Karpas-422 (cell line): ENCODE measurements around the gene OPA1. TPM values are rescaled to one million over a fixed set of nuclear protein-coding genes. Genes with fewer than 3 reads are reported as not detected.
A peak's percentile ranks its signal among the peaks of the same experiment; 100 is the strongest.

ENCODE experiments used
- DNase-seq: peaks from one replicate; pipeline ENCODE4 v3.0.0-alpha.2; 2015
- H2AFZ ChIP-seq: fragments of 200-600 bp; sonication (generic); 2 replicates; pipeline ENCODE4 v1.6.1; 2014; ENCODE audit warnings: antibody characterized with exemption, low read length, mixed read lengths
- H3K27ac ChIP-seq: fragments of 200-600 bp; sonication (generic); 2 replicates; pipeline ENCODE4 v1.5.1; 2014; ENCODE audit warnings: mild to moderate bottlenecking, low read length, moderate library complexity
- H3K27me3 ChIP-seq: fragments of 200-600 bp; sonication (generic); 2 replicates; pipeline ENCODE4 v1.6.1; 2014; ENCODE audit warnings: low read length, mixed read lengths
- H3K36me3 ChIP-seq: fragments of 200-600 bp; sonication (generic); 2 replicates; pipeline ENCODE4 v1.6.1; 2014; ENCODE audit warnings: low read length, mixed read lengths; ENCODE audit not compliant: insufficient read depth
- H3K4me1 ChIP-seq: fragments of 200-600 bp; sonication (generic); 2 replicates; pipeline ENCODE4 v1.6.1; 2014; ENCODE audit warnings: mild to moderate bottlenecking, low read length, mixed read lengths
- H3K4me2 ChIP-seq: fragments of 200-600 bp; sonication (generic); 2 replicates; pipeline ENCODE4 v1.6.1; 2014; ENCODE audit warnings: low read length, low read depth, mild to moderate bottlenecking; ENCODE audit not compliant: poor library complexity, severe bottlenecking
- H3K4me3 ChIP-seq: fragments of 200-600 bp; sonication (generic); 2 replicates; pipeline ENCODE4 v1.5.1; 2014; ENCODE audit warnings: mild to moderate bottlenecking, antibody characterized with exemption, low read length, mixed read lengths
- H3K79me2 ChIP-seq: fragments of 200-600 bp; sonication (generic); 2 replicates; pipeline ENCODE4 v1.6.1; 2014; ENCODE audit warnings: mild to moderate bottlenecking, low read length, mixed read lengths
- H3K9ac ChIP-seq: fragments of 200-600 bp; sonication (generic); 2 replicates; pipeline ENCODE4 v1.6.0; 2014; ENCODE audit warnings: low read length
- H3K9me2 ChIP-seq: fragments of 200-600 bp; sonication (generic), shearing (Covaris generic); replicated peaks from 2 replicates; pipeline ENCODE4 v1.6.0; 2014; ENCODE audit warnings: mild to moderate bottlenecking, low read length, moderate library complexity; ENCODE audit not compliant: insufficient read depth
- H3K9me3 ChIP-seq: fragments of 300-700, 200-600 bp; sonication (generic); 2 replicates; pipeline ENCODE4 v1.6.1; 2014; ENCODE audit warnings: low read length, mixed read lengths
- H4K20me1 ChIP-seq: fragments of 200-600 bp; sonication (generic); 2 replicates; pipeline ENCODE4 v1.6.1; 2014; ENCODE audit warnings: mild to moderate bottlenecking, antibody characterized with exemption, low read length, low read depth; ENCODE audit not compliant: insufficient read depth
- total RNA-seq: library from RNA; depleted of rRNA; stranded (reverse); fragments of >200 nt; shearing (Covaris generic); gene quantifications from 2 replicates; pipeline ENCODE4 v1.2.3, GENCODE V29; 2014; ENCODE audit warnings: low replicate concordance

Gene OPA1
- total RNA-seq, 1 experiment from 2014 or later, result 127 TPM

DNA sequence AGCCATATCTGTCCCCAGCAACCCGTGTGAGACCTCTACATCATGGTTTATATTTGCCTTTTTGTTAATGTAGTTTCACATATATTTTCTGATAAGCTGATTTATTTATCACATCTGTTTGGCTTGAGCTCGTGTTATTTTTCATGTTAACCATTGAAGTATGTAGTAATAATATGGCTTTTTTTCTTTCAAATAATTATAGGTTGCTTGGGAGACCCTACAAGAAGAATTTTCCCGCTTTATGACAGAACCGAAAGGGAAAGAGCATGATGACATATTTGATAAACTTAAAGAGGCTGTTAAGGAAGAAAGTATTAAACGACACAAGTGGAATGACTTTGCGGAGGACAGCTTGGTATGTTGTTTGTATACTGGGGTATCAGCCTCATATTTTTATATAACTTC is 63.9 kb downstream of the OPA1 start:
- Histone ChIP-seq H3K4me1 (no peaks in the 10 kb centered on the region), H3K9me3 (no peaks in the 10 kb centered on the region), H2AFZ (no peak overlapping the region), H3K4me3 (no peak overlapping the region), H3K4me2 (no peak overlapping the region), H3K79me2 (0 out of 2 replicates have a peak, but pooled peaks cover 3% of the 10 kb centered on the region), H3K9me2 (no peaks in the 10 kb centered on the region), H3K36me3 (peaks cover 66% of the 10 kb centered on the region), H3K27me3 (no peaks in the 10 kb centered on the region), H3K27ac (no peak overlapping the region), H3K9ac (no peak overlapping the region), H4K20me1 (no peaks in the 10 kb centered on the region)
- DNase-seq, result no peak

GRCh38 chr3:193660171-193660570 is 67.2 kb downstream of the OPA1 start:
- H3K4me3 ChIP-seq, result no peak overlapping the region
- no peaks in the 10 kb centered on the region for H3K9me3 ChIP-seq
- no peak overlapping the region for H3K27ac ChIP-seq
- no peaks in the 10 kb centered on the region for H4K20me1 ChIP-seq
- no peak overlapping the region for H3K9ac ChIP-seq
- no peak overlapping the region for H2AFZ ChIP-seq
- peaks cover 68% of the 10 kb centered on the region for H3K36me3 ChIP-seq
- H3K9me2 ChIP-seq, result no peaks in the 10 kb centered on the region
- no peaks in the 10 kb centered on the region for H3K79me2 ChIP-seq
- H3K27me3 ChIP-seq, result no peaks in the 10 kb centered on the region
- DNase-seq, result no peak
- H3K4me1 ChIP-seq, result no peaks in the 10 kb centered on the region
- H3K4me2 ChIP-seq, result no peak overlapping the region

- no peaks in the 10 kb centered on the region for H3K79me2 ChIP-seq
- H4K20me1 ChIP-seq, result no peaks in the 10 kb centered on the region
- no peaks in the 10 kb centered on the region for H3K9me3 ChIP-seq
- no peak overlapping the region for H3K4me3 ChIP-seq
- no peaks in the 10 kb centered on the region for H3K4me1 ChIP-seq
- H3K36me3 ChIP-seq, result peaks cover 67% of the 10 kb centered on the region
- H3K27ac ChIP-seq, result no peak overlapping the region
- H3K27me3 ChIP-seq, result no peaks in the 10 kb centered on the region
- DNase-seq, result no peak
- H3K9ac ChIP-seq, result no peak overlapping the region
- H2AFZ ChIP-seq, result no peak overlapping the region
- H3K9me2 ChIP-seq, result no peaks in the 10 kb centered on the region
- no peak overlapping the region for H3K4me2 ChIP-seq
These were observed 67.8 kb downstream of the OPA1 start for GRCh38 chr3:193660698-193661411.

DNA sequence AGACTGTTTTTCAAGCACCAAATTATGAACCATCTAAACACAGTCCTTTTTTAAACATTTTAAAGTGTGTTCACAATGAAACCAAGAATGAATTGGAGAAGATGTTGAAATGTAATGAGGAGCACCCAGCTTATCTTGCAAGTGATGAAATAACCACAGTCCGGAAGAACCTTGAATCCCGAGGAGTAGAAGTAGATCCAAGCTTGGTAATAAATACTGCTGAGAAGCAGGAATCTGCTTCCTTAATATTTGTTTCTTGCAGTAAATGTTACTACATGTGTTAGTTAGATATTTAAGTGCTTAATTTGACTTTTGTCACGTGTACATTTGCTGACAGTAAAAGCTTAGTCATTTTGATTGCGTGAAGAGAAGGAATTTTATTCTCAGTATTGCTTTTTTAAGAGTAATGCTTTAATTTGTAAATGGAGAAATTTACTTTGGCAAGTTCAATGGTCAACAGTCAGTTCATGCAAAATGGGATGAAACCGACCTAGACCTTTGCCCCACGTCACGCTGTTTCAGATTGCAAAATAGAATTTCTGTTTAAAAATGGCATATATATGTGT is 69.8 kb downstream of the OPA1 start:
- H3K27me3 ChIP-seq, result no peaks in the 10 kb centered on the region
- no peaks in the 10 kb centered on the region for H3K79me2 ChIP-seq
- no peak for DNase-seq
- no peaks in the 10 kb centered on the region for H3K9me3 ChIP-seq
- H3K9ac ChIP-seq, result no peak overlapping the region
- H2AFZ ChIP-seq, result no peak overlapping the region
- no peak overlapping the region for H3K4me3 ChIP-seq
- H3K4me2 ChIP-seq, result no peak overlapping the region
- H3K36me3 ChIP-seq, result peaks cover 67% of the 10 kb centered on the region
- H4K20me1 ChIP-seq, result no peaks in the 10 kb centered on the region
- H3K4me1 ChIP-seq, result no peaks in the 10 kb centered on the region
- no peak overlapping the region for H3K27ac ChIP-seq
- no peaks in the 10 kb centered on the region for H3K9me2 ChIP-seq

DNA sequence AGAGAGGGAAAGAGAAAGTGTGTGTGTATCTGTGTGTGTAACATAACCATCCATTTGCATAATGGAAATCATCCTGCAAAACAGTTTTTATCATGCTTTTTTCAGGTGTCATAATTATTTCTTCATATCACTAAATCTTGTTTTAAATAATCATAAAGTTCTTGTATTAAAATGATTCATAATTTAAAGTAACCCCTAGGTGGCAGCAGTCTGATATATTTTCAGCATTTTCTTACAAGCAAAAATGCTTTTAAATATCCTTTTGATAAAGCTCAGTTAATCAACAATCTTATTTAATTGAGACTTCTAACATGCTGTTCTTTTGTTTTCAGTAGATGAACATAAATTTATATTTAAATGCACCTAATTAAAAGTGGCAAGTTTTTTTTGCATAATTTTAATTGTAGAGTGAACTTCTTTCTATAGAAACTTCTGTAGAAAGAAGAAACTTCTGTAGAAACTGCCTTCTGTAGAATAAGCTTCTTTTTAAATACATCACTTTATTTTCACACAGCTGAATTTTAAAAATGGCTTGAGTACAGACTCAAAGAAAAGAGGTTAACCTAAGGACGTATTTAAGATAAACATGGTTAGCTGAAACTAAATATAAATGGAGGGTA is 72.5 kb downstream of the OPA1 start:
- H3K9ac ChIP-seq, result no peak overlapping the region
- no peaks in the 10 kb centered on the region for H3K27me3 ChIP-seq
- H3K36me3 ChIP-seq, result peaks cover 70% of the 10 kb centered on the region
- H2AFZ ChIP-seq, result no peak overlapping the region
- peak; percentile 83 for DNase-seq
- no peaks in the 10 kb centered on the region for H4K20me1 ChIP-seq
- no peaks in the 10 kb centered on the region for H3K79me2 ChIP-seq
- no peaks in the 10 kb centered on the region for H3K9me3 ChIP-seq
- no peak overlapping the region for H3K27ac ChIP-seq
- H3K9me2 ChIP-seq, result no peaks in the 10 kb centered on the region
- H3K4me2 ChIP-seq, result no peak overlapping the region
- no peaks in the 10 kb centered on the region for H3K4me1 ChIP-seq
- no peak overlapping the region for H3K4me3 ChIP-seq

GRCh38 chr3:193673845-193674244 is 80.8 kb downstream of the OPA1 start:
- Histone ChIP-seq H3K79me2 (no peaks in the 10 kb centered on the region), H3K27ac (no peak overlapping the region), H4K20me1 (no peaks in the 10 kb centered on the region), H3K4me2 (no peak overlapping the region), H3K36me3 (peaks cover 24% of the 10 kb centered on the region; the same call in 1 of the 2 replicates), H3K27me3 (no peaks in the 10 kb centered on the region), H2AFZ (no peak overlapping the region), H3K9me3 (no peaks in the 10 kb centered on the region), H3K9ac (no peak overlapping the region), H3K9me2 (no peaks in the 10 kb centered on the region), H3K4me3 (no peak overlapping the region), H3K4me1 (no peaks in the 10 kb centered on the region)
- DNase-seq, result no peak

DNA sequence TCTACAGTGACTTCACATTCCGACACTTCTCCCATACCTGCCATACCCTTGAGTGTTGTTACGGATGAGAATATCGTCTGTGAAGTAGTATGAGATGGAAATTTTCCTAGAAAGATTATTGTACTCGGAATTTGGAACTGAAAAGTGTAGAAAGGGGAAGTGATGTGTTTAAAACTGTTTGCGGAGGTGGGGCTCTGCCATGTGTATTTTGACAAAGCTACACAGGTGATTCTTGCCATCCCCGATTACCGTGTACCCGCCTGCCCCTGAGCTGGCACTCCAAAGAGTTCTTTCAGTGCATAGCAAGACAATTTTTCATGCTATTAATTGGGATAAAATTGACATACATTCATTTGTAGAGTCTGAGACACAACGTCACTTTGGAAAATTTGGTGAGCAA is 81.7 kb downstream of the OPA1 start:
- no peaks in the 10 kb centered on the region for H3K27me3 ChIP-seq
- no peak overlapping the region for H3K9ac ChIP-seq
- H3K27ac ChIP-seq, result no peak overlapping the region
- H3K9me2 ChIP-seq, result no peaks in the 10 kb centered on the region
- H3K4me1 ChIP-seq, result no peaks in the 10 kb centered on the region
- peaks cover 16% of the 10 kb centered on the region; the same call in 1 of the 2 replicates for H3K36me3 ChIP-seq
- no peak overlapping the region for H3K4me3 ChIP-seq
- H2AFZ ChIP-seq, result no peak overlapping the region
- no peaks in the 10 kb centered on the region for H4K20me1 ChIP-seq
- H3K9me3 ChIP-seq, result no peaks in the 10 kb centered on the region
- no peak overlapping the region for H3K4me2 ChIP-seq
- DNase-seq, result no peak
- H3K79me2 ChIP-seq, result peaks cover 4% of the 10 kb centered on the region; the same call in 1 of the 2 replicates

DNA sequence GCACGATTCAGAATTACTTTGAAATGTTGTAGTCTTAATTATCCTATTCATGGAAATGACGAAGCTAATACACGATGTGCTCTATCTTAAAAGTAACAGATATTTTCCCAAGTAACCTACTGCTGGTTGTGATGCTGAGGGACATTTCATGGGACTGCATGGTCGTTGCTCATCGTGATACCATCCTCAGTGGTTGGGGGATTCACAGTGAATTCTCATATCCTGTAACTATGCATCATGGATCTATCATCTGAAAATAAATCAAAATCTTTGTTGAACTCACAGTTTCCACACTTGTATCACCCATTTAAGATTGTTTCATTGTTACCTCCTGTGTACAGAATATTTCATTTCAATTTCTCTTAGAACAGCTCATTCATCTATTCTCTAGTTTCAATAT is 84.7 kb downstream of the OPA1 start:
- Histone ChIP-seq H3K4me3 (no peak overlapping the region), H4K20me1 (no peaks in the 10 kb centered on the region), H3K4me1 (no peaks in the 10 kb centered on the region), H3K27ac (no peak overlapping the region), H3K9me2 (no peaks in the 10 kb centered on the region), H2AFZ (no peak overlapping the region), H3K4me2 (no peak overlapping the region), H3K9me3 (no peaks in the 10 kb centered on the region), H3K79me2 (peaks cover 11% of the 10 kb centered on the region; the same call in 1 of the 2 replicates), H3K27me3 (no peaks in the 10 kb centered on the region), H3K9ac (no peak overlapping the region), H3K36me3 (peaks cover 25% of the 10 kb centered on the region; the same call in 1 of the 2 replicates)
- DNase-seq, result no peak
